ENCODE measurements around the gene CD7. TPM values are rescaled to one million over a fixed set of nuclear protein-coding genes. Genes with fewer than 3 reads are reported as not detected.
"Not testable (repeated sequence)": the region's sequence is repeated elsewhere in the genome, so short reads cannot be mapped to it uniquely, and the experiment has no call there.

CD7 gene
- total RNA-seq, result 0.47 TPM
- long read RNA-seq, result 0 reads

GRCh38 chr17:82317394-82318168, at the start of gene CD7:
Gene CD7 (minus strand): TSS chr17:82317608. CDS start chr17:82317495, 113 bp downstream.
- H3K4me3 ChIP-seq, result no peak within 1 kb of the TSS
- H3K4me1 ChIP-seq, result peaks cover 22% of the 10 kb centered on the region
- TF ChIP-seq, protein P1, sequence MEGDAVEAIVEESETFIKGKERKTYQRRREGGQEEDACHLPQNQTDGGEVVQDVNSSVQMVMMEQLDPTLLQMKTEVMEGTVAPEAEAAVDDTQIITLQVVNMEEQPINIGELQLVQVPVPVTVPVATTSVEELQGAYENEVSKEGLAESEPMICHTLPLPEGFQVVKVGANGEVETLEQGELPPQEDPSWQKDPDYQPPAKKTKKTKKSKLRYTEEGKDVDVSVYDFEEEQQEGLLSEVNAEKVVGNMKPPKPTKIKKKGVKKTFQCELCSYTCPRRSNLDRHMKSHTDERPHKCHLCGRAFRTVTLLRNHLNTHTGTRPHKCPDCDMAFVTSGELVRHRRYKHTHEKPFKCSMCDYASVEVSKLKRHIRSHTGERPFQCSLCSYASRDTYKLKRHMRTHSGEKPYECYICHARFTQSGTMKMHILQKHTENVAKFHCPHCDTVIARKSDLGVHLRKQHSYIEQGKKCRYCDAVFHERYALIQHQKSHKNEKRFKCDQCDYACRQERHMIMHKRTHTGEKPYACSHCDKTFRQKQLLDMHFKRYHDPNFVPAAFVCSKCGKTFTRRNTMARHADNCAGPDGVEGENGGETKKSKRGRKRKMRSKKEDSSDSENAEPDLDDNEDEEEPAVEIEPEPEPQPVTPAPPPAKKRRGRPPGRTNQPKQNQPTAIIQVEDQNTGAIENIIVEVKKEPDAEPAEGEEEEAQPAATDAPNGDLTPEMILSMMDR (IDR thresholded peaks at IDR 0.05; ENCODE audit: borderline replicate concordance), result no peak
- no peak for DNase-seq
- no peaks in the 10 kb centered on the region for H3K9me3 ChIP-seq (replicated peaks)
- no peaks in the 10 kb centered on the region for H3K36me3 ChIP-seq
- H3K27me3 ChIP-seq (ENCODE audit: low read depth), result peaks cover 62% of the 10 kb centered on the region
- intact Hi-C loops (cut with micrococcal nuclease), result no loop called here
- no peak within 1 kb of the TSS for H3K27ac ChIP-seq (replicated peaks)

GRCh38 chr17:82366749-82367148, 49.3 kb upstream of the CD7 start:
- Histone ChIP-seq H3K27ac (replicated peaks) (no peak overlapping the region), H3K36me3 (no peaks in the 10 kb centered on the region), H3K27me3 (ENCODE audit: low read depth) (peaks cover 50% of the 10 kb centered on the region), H3K9me3 (replicated peaks) (no peaks in the 10 kb centered on the region), H3K4me3 (no peak overlapping the region), H3K4me1 (peaks cover 19% of the 10 kb centered on the region)
- DNase-seq, result no peak
- TF ChIP-seq, protein P1 (IDR thresholded peaks at IDR 0.05; ENCODE audit: borderline replicate concordance), result no peak
- intact Hi-C loops (cut with micrococcal nuclease), result no loop called here

GRCh38 chr17:82365606-82366295, 48.3 kb upstream of the CD7 start:
- Histone ChIP-seq H3K4me1 (peaks cover 9% of the 10 kb centered on the region), H3K27me3 (ENCODE audit: low read depth) (peaks cover 40% of the 10 kb centered on the region), H3K36me3 (no peaks in the 10 kb centered on the region), H3K9me3 (replicated peaks) (no peaks in the 10 kb centered on the region), H3K27ac (replicated peaks) (no peak overlapping the region), H3K4me3 (no peak overlapping the region)
- intact Hi-C loops (cut with micrococcal nuclease), result no loop called here
- TF ChIP-seq, protein P1 (IDR thresholded peaks at IDR 0.05; ENCODE audit: borderline replicate concordance), result no peak
- no peak for DNase-seq

DNA sequence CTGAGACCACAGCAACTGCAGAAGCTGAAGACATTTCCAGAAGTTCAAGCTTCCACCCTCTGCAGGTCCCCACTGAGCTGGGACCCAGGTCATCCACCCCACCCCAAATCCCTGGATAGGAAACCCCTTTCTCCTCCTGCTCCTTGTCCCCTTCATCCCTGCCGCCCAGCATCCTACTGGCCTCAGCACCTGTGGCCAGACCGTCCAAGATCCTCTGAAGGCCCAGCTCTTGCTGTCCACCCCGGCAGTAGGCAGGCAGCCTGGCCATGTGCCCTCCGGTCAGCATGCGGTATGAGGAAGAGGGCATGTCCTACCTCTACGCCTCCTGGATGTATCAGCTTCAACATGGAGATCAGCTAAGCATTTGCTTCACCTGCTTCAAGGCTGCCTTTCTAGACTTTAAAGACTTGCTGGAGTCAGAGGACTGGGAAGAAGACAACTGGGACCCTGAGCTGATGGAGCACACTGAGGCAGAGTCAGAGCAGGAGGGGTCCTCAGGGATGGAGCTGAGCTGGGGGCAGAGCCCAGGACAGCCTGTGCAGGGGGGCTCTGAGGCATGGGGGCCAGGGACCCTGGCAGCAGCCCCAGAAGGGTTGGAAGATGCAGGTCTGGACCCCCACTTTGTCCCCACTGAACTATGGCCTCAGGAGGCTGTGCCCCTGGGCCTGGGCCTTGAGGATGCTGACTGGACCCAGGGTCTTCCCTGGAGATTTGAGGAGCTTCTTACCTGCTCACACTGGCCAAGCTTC, 44.7 kb upstream of the CD7 start:
- no peak for DNase-seq
- TF ChIP-seq, protein P1 (IDR thresholded peaks at IDR 0.05; ENCODE audit: borderline replicate concordance), result no peak
- Histone ChIP-seq H3K9me3 (replicated peaks) (no peaks in the 10 kb centered on the region), H3K4me3 (no peak overlapping the region), H3K4me1 (no peaks in the 10 kb centered on the region), H3K36me3 (no peaks in the 10 kb centered on the region), H3K27ac (replicated peaks) (no peak overlapping the region), H3K27me3 (ENCODE audit: low read depth) (peaks cover 22% of the 10 kb centered on the region)
- intact Hi-C loops (cut with micrococcal nuclease), result no loop called here

DNA sequence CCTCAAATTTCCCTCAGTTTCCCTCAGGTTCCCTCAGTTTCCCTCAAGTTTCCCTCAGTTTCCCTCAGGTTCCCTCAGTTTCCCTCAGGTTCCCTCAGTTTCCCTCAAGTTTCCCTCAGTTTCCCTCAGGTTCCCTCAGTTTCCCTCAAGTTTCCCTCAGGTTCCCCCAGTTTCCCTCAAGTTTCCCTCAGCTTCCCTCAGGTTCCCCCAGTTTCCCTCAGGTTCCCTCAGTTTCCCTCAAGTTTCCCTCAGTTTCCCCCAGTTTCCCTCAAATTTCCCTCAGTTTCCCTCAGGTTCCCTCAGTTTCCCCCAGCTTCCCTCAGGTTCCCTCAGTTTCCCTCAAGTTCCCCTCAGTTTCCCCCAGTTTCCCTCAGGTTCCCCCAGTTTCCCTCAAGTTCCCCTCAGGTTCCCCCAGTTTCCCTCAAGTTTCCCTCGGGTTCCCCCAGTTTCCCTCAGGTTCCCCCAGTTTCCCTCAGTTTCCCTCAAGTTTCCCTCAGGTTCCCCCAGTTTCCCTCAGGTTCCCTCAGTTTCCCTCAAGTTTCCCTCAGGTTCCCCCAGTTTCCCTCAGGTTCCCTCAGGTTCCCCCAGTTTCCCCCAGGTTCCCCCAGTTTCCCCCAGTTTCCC, 42.2 kb upstream of the CD7 start:
- intact Hi-C loops (cut with micrococcal nuclease); H3K27ac ChIP-seq (replicated peaks); H3K9me3 ChIP-seq (replicated peaks); DNase-seq; H3K36me3 ChIP-seq; H3K4me3 ChIP-seq; H3K4me1 ChIP-seq: not testable (repeated sequence)
- peaks cover 40% of the 10 kb centered on the region for H3K27me3 ChIP-seq (ENCODE audit: low read depth)

All from left ventricle myocardium inferior (tissue), 1 donor.